TTC549 (cell line): Measurements from ENCODE around the gene MAP3K13.

Source experiments
- FAIRE-seq: peaks from 2 replicates; lab custom pipeline; 2012; peaks lifted over from hg19 to GRCh38; lab: Jason Lieb, UNC

The MAP3K13 gene

GRCh38 chr3:185508335-185508991 is 145.5 kb downstream of the MAP3K13 start:
- no peak for FAIRE-seq

- FAIRE-seq, result no peak
These were observed 148.8 kb downstream of the MAP3K13 start for GRCh38 chr3:185511711-185512110.

GRCh38 chr3:185517387-185518130 is 154.6 kb downstream of the MAP3K13 start:
- FAIRE-seq, result no peak

GRCh38 chr3:185519021-185519420 is 156.1 kb downstream of the MAP3K13 start:
- no peak for FAIRE-seq

GRCh38 chr3:185521349-185522138 is 158.6 kb downstream of the MAP3K13 start:
- FAIRE-seq, result no peak

- peak; percentile 85 for FAIRE-seq
These were observed 163.5 kb downstream of the MAP3K13 start for GRCh38 chr3:185526349-185526951.

GRCh38 chr3:185527364-185527763 is 164.4 kb downstream of the MAP3K13 start:
- no peak for FAIRE-seq

- FAIRE-seq, result no peak
These were observed 165.6 kb downstream of the MAP3K13 start for GRCh38 chr3:185528532-185528931.

- no peak for FAIRE-seq
These were observed 167.9 kb downstream of the MAP3K13 start for GRCh38 chr3:185530856-185531255.

GRCh38 chr3:185532901-185533300 is 170.0 kb downstream of the MAP3K13 start:
- FAIRE-seq, result no peak

GRCh38 chr3:185534511-185534910 is 171.6 kb downstream of the MAP3K13 start:
- no peak for FAIRE-seq

GRCh38 chr3:185537369-185537970 is 174.5 kb downstream of the MAP3K13 start:
- FAIRE-seq, result no peak
